GM13976 (cell line): ENCODE data around the gene DOHH.
"Not testable (repeated sequence)": the region's sequence is repeated elsewhere in the genome, so short reads cannot be mapped to it uniquely, and the experiment has no call there.

ENCODE experiments used
- DNase-seq: peaks from one replicate; pipeline ENCODE4 v3.0.0; 2012; ENCODE audit warnings: low spot score
- in situ Hi-C: fragments of 300-500 bp; cut with MboI; formaldehyde crosslinking; loops from one replicate; pipeline ENCODE4 v1.12.0; 2022; ENCODE audit warnings: low sequenced_read_pairs, mixed read lengths, inconsistent platforms; ENCODE audit not compliant: unreplicated experiment
- TF ChIP-seq, protein P1 (sequence below): IDR thresholded peaks from 2 replicates; pipeline ENCODE4 v1.5.1; 2012; ENCODE audit warnings: borderline replicate concordance, mild to moderate bottlenecking; ENCODE audit not compliant: insufficient read depth; ENCODE audit errors: extremely low read depth, missing control alignments, control extremely low read depth

Gene DOHH

DNA sequence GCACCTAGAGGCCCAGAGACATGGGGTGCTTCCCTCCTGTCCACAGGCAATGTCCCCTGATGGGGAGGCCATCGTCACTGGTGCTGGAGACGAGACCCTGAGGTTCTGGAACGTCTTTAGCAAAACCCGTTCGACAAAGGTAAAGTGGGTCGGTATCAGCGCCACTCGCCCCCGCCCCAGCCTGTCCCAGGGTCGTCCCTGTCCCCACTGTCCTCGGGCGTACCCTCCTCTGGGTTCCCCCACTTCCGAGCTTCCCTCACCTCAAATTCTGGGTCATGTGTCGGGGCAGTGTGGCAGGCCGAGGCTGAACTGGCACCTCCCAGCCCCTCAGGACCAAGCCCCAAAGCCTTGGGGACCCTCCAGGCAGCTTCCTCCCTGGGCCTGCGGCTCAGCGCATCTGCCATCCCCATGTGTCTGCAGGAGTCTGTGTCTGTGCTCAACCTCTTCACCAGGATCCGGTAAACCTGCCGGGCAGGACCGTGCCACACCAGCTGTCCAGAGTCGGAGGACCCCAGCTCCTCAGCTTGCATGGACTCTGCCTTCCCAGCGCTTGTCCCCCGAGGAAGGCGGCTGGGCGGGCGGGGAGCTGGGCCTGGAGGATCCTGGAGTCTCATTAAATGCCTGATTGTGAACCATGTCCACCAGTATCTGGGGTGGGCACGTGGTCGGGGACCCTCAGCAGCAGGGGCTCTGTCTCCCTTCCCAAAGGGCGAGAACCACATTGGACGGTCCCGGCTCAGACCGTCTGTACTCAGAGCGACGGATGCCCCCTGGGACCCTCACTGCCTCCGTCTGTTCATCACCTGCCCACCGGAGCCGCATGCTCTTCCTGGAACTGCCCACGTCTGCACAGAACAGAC, 34.1 kb upstream of the DOHH start:
- in situ Hi-C loops, result no loop called here
- TF ChIP-seq, protein P1, sequence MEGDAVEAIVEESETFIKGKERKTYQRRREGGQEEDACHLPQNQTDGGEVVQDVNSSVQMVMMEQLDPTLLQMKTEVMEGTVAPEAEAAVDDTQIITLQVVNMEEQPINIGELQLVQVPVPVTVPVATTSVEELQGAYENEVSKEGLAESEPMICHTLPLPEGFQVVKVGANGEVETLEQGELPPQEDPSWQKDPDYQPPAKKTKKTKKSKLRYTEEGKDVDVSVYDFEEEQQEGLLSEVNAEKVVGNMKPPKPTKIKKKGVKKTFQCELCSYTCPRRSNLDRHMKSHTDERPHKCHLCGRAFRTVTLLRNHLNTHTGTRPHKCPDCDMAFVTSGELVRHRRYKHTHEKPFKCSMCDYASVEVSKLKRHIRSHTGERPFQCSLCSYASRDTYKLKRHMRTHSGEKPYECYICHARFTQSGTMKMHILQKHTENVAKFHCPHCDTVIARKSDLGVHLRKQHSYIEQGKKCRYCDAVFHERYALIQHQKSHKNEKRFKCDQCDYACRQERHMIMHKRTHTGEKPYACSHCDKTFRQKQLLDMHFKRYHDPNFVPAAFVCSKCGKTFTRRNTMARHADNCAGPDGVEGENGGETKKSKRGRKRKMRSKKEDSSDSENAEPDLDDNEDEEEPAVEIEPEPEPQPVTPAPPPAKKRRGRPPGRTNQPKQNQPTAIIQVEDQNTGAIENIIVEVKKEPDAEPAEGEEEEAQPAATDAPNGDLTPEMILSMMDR, result no peak
- no peak for DNase-seq

DNA sequence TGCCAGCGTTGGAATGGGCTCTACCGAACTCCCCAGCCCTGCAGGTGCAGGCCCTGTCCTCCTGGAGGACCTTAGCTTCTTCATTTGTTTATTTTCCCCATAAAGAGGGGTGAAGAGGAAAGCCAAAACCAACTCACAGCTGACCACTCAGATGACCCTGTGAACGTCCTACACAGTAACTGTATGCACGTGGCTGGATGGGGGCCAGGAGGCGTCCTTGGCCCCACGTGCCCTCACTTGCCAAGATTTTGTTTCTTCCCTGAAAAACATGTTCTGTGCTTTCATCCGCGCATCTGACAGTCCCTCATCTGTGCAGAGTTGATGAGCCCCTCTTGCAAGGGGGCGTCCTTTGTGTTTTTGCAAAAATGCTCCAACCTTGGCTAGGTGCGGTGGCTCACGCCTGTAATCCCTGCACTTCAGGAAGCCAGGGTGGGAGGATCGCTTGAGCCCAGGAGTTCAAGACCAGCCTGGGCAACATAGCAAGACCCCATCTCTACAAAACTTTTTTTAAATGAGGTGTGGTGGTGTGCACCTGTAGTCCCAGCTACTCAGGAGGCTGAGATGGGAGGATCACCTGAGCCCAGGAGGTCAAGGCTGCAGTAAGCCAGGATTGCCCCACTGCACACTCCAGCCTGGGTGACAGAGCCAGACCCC, 33.2 kb upstream of the DOHH start:
- in situ Hi-C loops, result no loop called here
- DNase-seq, result no peak
- TF ChIP-seq, protein P1, result no peak

DNA sequence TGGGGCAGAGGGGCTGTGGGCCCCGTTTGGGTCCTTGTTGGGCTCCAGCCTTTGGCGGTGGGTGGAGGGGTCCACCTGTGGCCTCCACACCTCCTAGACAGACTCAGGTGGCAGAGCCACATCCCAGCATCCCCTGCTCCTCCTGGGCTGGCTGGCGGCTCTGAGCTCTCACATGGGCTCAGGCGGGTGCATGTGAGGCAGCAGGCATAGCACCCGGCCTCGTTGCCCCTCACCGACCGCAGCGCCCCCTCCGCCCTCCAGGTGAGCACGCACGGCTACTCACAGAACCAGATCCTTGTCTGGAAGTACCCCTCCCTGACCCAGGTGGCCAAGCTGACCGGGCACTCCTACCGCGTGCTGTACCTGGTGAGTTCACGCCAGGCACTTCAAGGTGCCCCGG, 32.6 kb upstream of the DOHH start:
- DNase-seq, result no peak
- TF ChIP-seq, protein P1, result no peak
- in situ Hi-C loops, result no loop called here

DNA sequence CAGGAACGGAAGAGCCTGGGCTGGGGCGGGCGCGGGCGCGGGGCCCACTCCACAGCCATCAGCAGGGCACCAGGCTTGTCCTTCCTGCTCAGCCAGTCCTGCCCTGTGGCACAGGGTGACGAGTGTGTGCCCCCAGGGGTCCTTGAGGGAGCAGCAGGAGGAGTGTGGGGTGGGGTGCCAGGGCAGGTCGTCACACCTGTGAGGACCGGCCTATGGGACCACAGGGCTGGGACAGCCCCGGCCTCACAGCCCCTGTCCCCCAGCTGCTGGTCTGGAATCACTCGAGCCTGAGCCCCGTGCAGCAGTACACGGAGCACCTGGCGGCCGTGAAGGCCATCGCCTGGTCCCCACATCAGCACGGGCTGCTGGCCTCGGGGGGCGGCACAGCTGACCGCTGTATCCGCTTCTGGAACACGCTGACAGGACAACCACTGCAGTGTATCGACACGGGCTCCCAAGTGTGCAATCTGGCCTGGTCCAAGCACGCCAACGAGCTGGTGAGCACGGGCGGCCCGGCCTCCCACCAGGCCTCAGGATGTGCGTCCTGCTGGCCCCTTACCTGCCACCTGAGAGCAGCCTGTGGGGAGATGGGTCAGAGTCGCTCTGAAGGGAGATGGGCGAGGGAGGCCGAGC, 31.8 kb upstream of the DOHH start:
- TF ChIP-seq, protein P1, result no peak
- no peak for DNase-seq
- in situ Hi-C loops, result no loop called here

DNA sequence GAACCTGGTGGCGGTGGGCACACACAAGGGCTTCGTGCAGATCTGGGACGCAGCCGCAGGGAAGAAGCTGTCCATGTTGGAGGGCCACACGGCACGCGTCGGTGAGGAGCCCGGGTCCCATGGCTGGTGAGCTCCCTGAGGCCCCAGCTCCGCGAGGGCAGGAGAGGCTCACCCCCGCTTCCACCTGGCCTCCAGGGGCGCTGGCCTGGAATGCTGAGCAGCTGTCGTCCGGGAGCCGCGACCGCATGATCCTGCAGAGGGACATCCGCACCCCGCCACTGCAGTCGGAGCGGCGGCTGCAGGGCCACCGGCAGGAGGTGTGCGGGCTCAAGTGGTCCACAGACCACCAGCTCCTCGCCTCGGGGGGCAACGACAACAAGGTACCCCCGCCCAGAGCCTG, 31.2 kb upstream of the DOHH start:
- TF ChIP-seq, protein P1, result no peak

DNA sequence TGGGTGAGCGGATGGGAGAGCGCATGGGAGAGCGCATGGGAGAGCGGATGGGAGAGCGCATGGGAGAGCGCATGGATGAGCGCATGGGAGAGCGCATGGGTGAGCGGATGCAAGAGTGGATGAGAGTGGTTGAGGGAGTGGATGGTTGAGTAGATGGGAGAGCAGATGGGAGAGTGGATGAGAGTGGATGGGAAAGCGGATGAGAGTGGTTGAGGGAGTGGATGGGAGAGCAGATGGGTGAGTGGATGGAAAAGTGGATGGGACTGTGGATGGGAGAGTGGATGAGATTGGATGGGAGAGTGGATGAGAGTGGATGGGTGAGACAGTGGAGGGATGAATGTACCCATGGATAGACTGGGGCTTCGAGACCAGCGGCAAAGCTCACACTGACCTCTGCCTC, 29.9 kb upstream of the DOHH start:
- in situ Hi-C loops, result no loop called here
- TF ChIP-seq, protein P1, result no peak
- no peak for DNase-seq

More for the DNA sequence above, 31.2 kb upstream of the DOHH start:
- no peak for DNase-seq
- in situ Hi-C loops, result no loop called here

DNA sequence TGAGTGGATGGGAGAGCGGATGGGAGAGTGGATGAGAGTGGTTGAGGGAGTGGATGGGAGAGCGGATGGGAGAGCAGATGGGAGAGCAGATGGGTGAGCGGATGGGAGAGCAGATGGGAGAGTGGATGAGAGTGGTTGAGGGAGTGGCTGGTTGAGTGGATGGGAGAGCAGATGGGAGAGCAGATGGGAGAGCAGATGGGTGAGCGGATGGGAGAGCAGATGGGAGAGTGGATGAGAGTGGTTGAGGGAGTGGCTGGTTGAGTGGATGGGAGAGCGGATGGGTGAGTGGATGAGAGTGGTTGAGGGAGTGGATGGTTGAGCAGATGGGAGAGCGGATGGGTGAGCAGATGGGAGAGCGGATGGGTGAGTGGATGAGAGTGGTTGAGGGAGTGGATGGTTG, 28.8 kb upstream of the DOHH start:
- in situ Hi-C loops, DNase-seq: not testable (repeated sequence)
